HG02840 (cell line): Measurements from ENCODE around the gene DLX6.

Experiments
- ATAC-seq: cut with Tn5 transposase; IDR thresholded peaks from one replicate; pipeline ENCODE4 v1.9.1; 2021; ENCODE audit warnings: mild to moderate bottlenecking, moderate library complexity, moderate number of reproducible peaks; ENCODE audit not compliant: unreplicated experiment, low FRiP score

The DLX6 gene

GRCh38 chr7:97005183-97006054 lies at the start of gene DLX6:
DLX6 (plus strand) TSS chr7:97005553; CDS start chr7:97005978, 425 bp downstream.
- ATAC-seq = no peak

- ATAC-seq = no peak
Measured at GRCh38 chr7:96959135-96959534, 46.2 kb upstream of the DLX6 start.

- ATAC-seq = no peak
Measured at GRCh38 chr7:96962221-96962885, 43.0 kb upstream of the DLX6 start.

- no peak for ATAC-seq
Measured at GRCh38 chr7:96968981-96969380, 36.4 kb upstream of the DLX6 start.

- no peak for ATAC-seq
Measured at GRCh38 chr7:96970739-96971138, 34.6 kb upstream of the DLX6 start.

- no peak for ATAC-seq
Measured at GRCh38 chr7:96973986-96974385, 31.4 kb upstream of the DLX6 start.

- ATAC-seq = no peak
Measured at GRCh38 chr7:96976106-96976505, 29.2 kb upstream of the DLX6 start.

GRCh38 chr7:96977445-96977844 lies 27.9 kb upstream of the DLX6 start:
- ATAC-seq = no peak

GRCh38 chr7:96979551-96980276 lies 25.6 kb upstream of the DLX6 start:
- no peak for ATAC-seq

- no peak for ATAC-seq
Measured at GRCh38 chr7:96982586-96982985, 22.8 kb upstream of the DLX6 start.

- ATAC-seq = no peak
Measured at GRCh38 chr7:96985992-96986391, 19.4 kb upstream of the DLX6 start.

- no peak for ATAC-seq
Measured at GRCh38 chr7:96986901-96987300, 18.5 kb upstream of the DLX6 start.

GRCh38 chr7:96987719-96988118 lies 17.6 kb upstream of the DLX6 start:
- no peak for ATAC-seq

- ATAC-seq = no peak
Measured at GRCh38 chr7:96989241-96989858, 16.0 kb upstream of the DLX6 start.

- ATAC-seq = no peak
Measured at GRCh38 chr7:96989859-96990317, 15.5 kb upstream of the DLX6 start.

GRCh38 chr7:96991546-96992191 lies 13.7 kb upstream of the DLX6 start:
- no peak for ATAC-seq

- no peak for ATAC-seq
Measured at GRCh38 chr7:96992192-96993005, 13.0 kb upstream of the DLX6 start.

GRCh38 chr7:96993094-96993865 lies 12.1 kb upstream of the DLX6 start:
- no peak for ATAC-seq

GRCh38 chr7:96993980-96994379 lies 11.4 kb upstream of the DLX6 start:
- no peak for ATAC-seq
